HG03159 (cell line): Measurements from ENCODE around the gene MBD1.
"Not testable (repeated sequence)": the region's sequence is repeated elsewhere in the genome, so short reads cannot be mapped to it uniquely, and the experiment has no call there.

ENCODE experiments used
- ATAC-seq: cut with Tn5 transposase; IDR thresholded peaks from one replicate; pipeline ENCODE4 v1.9.1; 2021; ENCODE audit warnings: mild to moderate bottlenecking, moderate library complexity; ENCODE audit not compliant: unreplicated experiment

MBD1 gene

GRCh38 chr18:50297621-50298442, 16.5 kb upstream of the MBD1 start:
- ATAC-seq: peak; percentile 99

- no peak for ATAC-seq
These were observed 11.7 kb upstream of the MBD1 start for GRCh38 chr18:50293039-50293438.

- no peak for ATAC-seq
These were observed 7.8 kb upstream of the MBD1 start for GRCh38 chr18:50289108-50289443.

- not testable (repeated sequence) for ATAC-seq
These were observed 7.2 kb upstream of the MBD1 start for GRCh38 chr18:50288348-50289107.

GRCh38 chr18:50287441-50288347, 6.4 kb upstream of the MBD1 start, which contains the start of gene CXXC1:
TSS of gene CXXC1 (minus strand) at chr18:50287692. CDS start at chr18:50287589, 103 bp downstream.
- peak; percentile 85 for ATAC-seq

GRCh38 chr18:50287028-50287440, 5.7 kb upstream of the MBD1 start:
- no peak for ATAC-seq

GRCh38 chr18:50286391-50287027, 5.2 kb upstream of the MBD1 start:
- no peak for ATAC-seq

- ATAC-seq: no peak
These were observed 4.5 kb upstream of the MBD1 start for GRCh38 chr18:50285631-50286321.

- no peak for ATAC-seq
These were observed 3.7 kb upstream of the MBD1 start for GRCh38 chr18:50285071-50285470.

- ATAC-seq: no peak
These were observed 3.0 kb upstream of the MBD1 start for GRCh38 chr18:50284255-50284885.

GRCh38 chr18:50283469-50284209, 2.3 kb upstream of the MBD1 start:
- ATAC-seq: no peak

GRCh38 chr18:50282521-50283335, 1.4 kb upstream of the MBD1 start:
- ATAC-seq: no peak

GRCh38 chr18:50281972-50282520, 723 bp upstream of the MBD1 start:
- ATAC-seq: no peak

GRCh38 chr18:50280707-50281294, 522 bp downstream of the MBD1 start:
- ATAC-seq: no peak

GRCh38 chr18:50279752-50280151, 1.6 kb downstream of the MBD1 start:
- ATAC-seq: no peak

GRCh38 chr18:50277942-50278341, 3.4 kb downstream of the MBD1 start:
- ATAC-seq: no peak

GRCh38 chr18:50276452-50276851, 4.9 kb downstream of the MBD1 start:
- ATAC-seq: no peak
